Neural cell (in vitro differentiated cells): Measurements from ENCODE around the gene CELSR2.

Experiments used
- EP300 ChIP-seq: fragments of 450-650 bp; conservative IDR thresholded peaks from 2 replicates; pipeline ENCODE4 v1.6.1; 2014; ENCODE audit warnings: antibody characterized with exemption, mild to moderate bottlenecking, moderate library complexity; ENCODE audit not compliant: poor library complexity, severe bottlenecking
- EZH2 ChIP-seq: fragments of 200-600, 300-800 bp; shearing (Covaris generic), sonication (generic); IDR thresholded peaks from 2 replicates; pipeline ENCODE4 v1.6.1; 2014; ENCODE audit warnings: antibody characterized with exemption, low read length, borderline replicate concordance, mild to moderate bottlenecking; ENCODE audit not compliant: insufficient read depth, poor library complexity, severe bottlenecking
- POLR2AphosphoS5 ChIP-seq: IDR thresholded peaks from 2 replicates; pipeline ENCODE4 v1.6.1; 2012
- RAD21 ChIP-seq: fragments of 450-650 bp; conservative IDR thresholded peaks from 2 replicates; pipeline ENCODE4 v1.6.1; 2014; ENCODE audit warnings: antibody characterized with exemption, mild to moderate bottlenecking, moderate library complexity
- TAF1 ChIP-seq: IDR thresholded peaks from 2 replicates; pipeline ENCODE4 v1.6.1; 2012; ENCODE audit warnings: low read depth
- TF ChIP-seq, protein P1 (sequence below): fragments of 450-650 bp; IDR thresholded peaks from 2 replicates; pipeline ENCODE4 v1.5.1; 2014; ENCODE audit warnings: antibody characterized with exemption, mild to moderate bottlenecking, moderate library complexity; ENCODE audit not compliant: poor library complexity, severe bottlenecking
- TF ChIP-seq, protein P2 (sequence below): IDR thresholded peaks from 2 replicates; pipeline ENCODE4 v1.6.1; 2012; ENCODE audit warnings: borderline replicate concordance

DNA sequence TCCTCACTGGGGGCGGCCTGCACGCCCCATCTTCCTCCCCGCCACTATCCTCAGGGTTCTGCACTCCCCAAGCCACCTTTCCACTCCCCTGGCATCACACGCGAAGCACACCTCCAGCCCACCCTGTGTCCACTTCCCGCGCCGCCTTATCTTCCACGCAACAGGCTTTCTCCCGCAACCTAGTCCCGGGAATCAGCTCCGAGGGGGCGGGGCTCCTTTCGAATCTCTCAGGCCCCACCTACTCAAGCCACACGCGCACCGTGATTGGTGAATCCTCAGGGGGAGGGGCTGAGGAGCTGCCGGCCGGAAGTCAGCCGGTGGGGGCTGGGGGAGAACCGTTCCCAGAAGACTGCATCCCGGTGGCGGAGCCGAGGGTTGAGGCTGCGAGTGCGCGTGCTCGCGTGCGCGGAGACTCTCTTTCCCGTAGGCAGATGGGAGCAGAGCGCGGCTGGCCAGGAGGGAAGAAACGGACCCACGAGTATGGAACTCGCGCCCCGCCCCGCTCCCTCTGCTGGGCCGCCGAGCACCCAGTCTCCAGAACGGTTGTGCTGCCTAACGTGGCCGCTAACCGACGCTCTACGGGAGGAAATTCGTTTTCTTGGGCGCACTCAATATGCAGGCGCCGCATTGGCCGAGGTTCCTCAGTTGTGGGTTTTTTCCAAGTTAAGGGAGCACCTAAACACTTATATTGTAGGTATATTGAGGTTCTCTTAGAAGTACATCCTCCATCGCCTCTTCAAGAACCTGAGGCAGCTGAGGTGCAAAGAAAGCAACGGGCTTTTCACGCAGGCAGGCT is 33.8 kb downstream of the CELSR2 start, which contains the start of gene PSRC1:
- TF ChIP-seq, protein P1, sequence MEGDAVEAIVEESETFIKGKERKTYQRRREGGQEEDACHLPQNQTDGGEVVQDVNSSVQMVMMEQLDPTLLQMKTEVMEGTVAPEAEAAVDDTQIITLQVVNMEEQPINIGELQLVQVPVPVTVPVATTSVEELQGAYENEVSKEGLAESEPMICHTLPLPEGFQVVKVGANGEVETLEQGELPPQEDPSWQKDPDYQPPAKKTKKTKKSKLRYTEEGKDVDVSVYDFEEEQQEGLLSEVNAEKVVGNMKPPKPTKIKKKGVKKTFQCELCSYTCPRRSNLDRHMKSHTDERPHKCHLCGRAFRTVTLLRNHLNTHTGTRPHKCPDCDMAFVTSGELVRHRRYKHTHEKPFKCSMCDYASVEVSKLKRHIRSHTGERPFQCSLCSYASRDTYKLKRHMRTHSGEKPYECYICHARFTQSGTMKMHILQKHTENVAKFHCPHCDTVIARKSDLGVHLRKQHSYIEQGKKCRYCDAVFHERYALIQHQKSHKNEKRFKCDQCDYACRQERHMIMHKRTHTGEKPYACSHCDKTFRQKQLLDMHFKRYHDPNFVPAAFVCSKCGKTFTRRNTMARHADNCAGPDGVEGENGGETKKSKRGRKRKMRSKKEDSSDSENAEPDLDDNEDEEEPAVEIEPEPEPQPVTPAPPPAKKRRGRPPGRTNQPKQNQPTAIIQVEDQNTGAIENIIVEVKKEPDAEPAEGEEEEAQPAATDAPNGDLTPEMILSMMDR = peak; percentile 57
- TF ChIP-seq, protein P2, sequence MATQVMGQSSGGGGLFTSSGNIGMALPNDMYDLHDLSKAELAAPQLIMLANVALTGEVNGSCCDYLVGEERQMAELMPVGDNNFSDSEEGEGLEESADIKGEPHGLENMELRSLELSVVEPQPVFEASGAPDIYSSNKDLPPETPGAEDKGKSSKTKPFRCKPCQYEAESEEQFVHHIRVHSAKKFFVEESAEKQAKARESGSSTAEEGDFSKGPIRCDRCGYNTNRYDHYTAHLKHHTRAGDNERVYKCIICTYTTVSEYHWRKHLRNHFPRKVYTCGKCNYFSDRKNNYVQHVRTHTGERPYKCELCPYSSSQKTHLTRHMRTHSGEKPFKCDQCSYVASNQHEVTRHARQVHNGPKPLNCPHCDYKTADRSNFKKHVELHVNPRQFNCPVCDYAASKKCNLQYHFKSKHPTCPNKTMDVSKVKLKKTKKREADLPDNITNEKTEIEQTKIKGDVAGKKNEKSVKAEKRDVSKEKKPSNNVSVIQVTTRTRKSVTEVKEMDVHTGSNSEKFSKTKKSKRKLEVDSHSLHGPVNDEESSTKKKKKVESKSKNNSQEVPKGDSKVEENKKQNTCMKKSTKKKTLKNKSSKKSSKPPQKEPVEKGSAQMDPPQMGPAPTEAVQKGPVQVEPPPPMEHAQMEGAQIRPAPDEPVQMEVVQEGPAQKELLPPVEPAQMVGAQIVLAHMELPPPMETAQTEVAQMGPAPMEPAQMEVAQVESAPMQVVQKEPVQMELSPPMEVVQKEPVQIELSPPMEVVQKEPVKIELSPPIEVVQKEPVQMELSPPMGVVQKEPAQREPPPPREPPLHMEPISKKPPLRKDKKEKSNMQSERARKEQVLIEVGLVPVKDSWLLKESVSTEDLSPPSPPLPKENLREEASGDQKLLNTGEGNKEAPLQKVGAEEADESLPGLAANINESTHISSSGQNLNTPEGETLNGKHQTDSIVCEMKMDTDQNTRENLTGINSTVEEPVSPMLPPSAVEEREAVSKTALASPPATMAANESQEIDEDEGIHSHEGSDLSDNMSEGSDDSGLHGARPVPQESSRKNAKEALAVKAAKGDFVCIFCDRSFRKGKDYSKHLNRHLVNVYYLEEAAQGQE = no peak
- TF ChIP-seq POLR2AphosphoS5 (peak; percentile 71), EZH2 (no peak), RAD21 (peak; percentile 52), EP300 (no peak), TAF1 (no peak)
